ENCODE results near the gene UGGT2.

UGGT2 gene

GRCh38 chr13:96033220-96034015, 19.8 kb downstream of the UGGT2 start:
- Mint-ChIP-seq H3K27me3 (ENCODE audit: low read depth) (no peaks in the 10 kb centered on the region), H3K4me3 (no peak overlapping the region), H3K9me3 (no peaks in the 10 kb centered on the region), H3K27ac (no peak overlapping the region), H3K36me3 (ENCODE audit: low read depth) (no peaks in the 10 kb centered on the region), H3K4me1 (ENCODE audit: low read depth) (no peaks in the 10 kb centered on the region)
- no peak for DNase-seq (ENCODE audit: low spot score)

GRCh38 chr13:96032717-96033116, 20.5 kb downstream of the UGGT2 start:
- Mint-ChIP-seq H3K27me3 (ENCODE audit: low read depth) (no peaks in the 10 kb centered on the region), H3K9me3 (no peaks in the 10 kb centered on the region), H3K4me1 (ENCODE audit: low read depth) (no peaks in the 10 kb centered on the region), H3K4me3 (no peak overlapping the region), H3K27ac (no peak overlapping the region), H3K36me3 (ENCODE audit: low read depth) (no peaks in the 10 kb centered on the region)
- DNase-seq (ENCODE audit: low spot score), result no peak

- H3K27me3 Mint-ChIP-seq (ENCODE audit: low read depth), result no peaks in the 10 kb centered on the region
- no peaks in the 10 kb centered on the region for H3K9me3 Mint-ChIP-seq
- H3K36me3 Mint-ChIP-seq (ENCODE audit: low read depth), result no peaks in the 10 kb centered on the region
- H3K27ac Mint-ChIP-seq, result no peak overlapping the region
- H3K4me3 Mint-ChIP-seq, result no peak overlapping the region
- no peaks in the 10 kb centered on the region for H3K4me1 Mint-ChIP-seq (ENCODE audit: low read depth)
- DNase-seq (ENCODE audit: low spot score), result no peak
These were observed 24.2 kb downstream of the UGGT2 start for GRCh38 chr13:96029002-96029401.

- Mint-ChIP-seq H3K27me3 (ENCODE audit: low read depth) (no peaks in the 10 kb centered on the region), H3K4me3 (no peak overlapping the region), H3K4me1 (ENCODE audit: low read depth) (no peaks in the 10 kb centered on the region), H3K27ac (no peak overlapping the region), H3K36me3 (ENCODE audit: low read depth) (no peaks in the 10 kb centered on the region), H3K9me3 (no peaks in the 10 kb centered on the region)
- DNase-seq (ENCODE audit: low spot score), result no peak
These were observed 25.7 kb downstream of the UGGT2 start for GRCh38 chr13:96027496-96027895.

DNA sequence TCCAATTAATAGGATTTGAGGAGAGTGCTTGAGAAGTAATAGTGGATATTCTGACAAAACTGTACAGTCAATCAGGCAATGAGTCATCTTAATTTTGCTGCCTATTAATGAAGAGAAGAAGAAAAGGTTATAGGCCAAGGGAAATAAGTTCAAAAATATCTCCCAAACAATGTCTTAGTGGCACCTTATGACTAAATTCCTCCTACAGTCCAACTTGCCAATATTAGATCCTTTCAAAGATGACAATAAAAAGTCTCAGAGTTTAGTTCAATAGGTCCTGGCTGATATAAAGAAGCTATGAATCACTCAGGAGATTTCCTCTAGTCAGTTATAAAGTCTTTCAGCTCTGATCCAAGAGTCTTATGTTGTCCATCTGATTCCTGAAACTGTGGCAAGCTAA, 27.9 kb downstream of the UGGT2 start:
- no peak for DNase-seq (ENCODE audit: low spot score)
- no peaks in the 10 kb centered on the region for H3K9me3 Mint-ChIP-seq
- H3K4me3 Mint-ChIP-seq, result no peak overlapping the region
- H3K27me3 Mint-ChIP-seq (ENCODE audit: low read depth), result no peaks in the 10 kb centered on the region
- no peak overlapping the region for H3K27ac Mint-ChIP-seq
- no peaks in the 10 kb centered on the region for H3K4me1 Mint-ChIP-seq (ENCODE audit: low read depth)
- no peaks in the 10 kb centered on the region for H3K36me3 Mint-ChIP-seq (ENCODE audit: low read depth)

DNA sequence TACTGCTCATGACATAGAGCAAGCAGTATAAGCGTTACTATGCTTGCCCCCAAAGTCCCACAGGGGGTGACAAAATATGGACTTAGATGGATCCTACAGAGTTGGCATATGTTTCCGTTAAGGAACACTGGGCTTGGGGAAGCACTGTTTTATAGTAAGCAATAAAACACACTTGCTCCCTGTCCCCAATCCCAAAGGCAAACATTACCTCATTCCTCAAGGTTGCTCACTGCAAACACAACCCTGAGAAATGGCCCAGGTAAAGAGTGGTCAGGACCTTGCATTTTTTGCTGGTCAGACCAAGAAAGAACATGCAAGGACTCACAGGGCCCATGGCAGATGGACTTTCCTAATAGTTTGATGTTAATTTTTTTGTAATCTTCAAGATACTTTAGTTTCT, 32.3 kb downstream of the UGGT2 start:
- Mint-ChIP-seq H3K4me3 (no peak overlapping the region), H3K9me3 (no peaks in the 10 kb centered on the region), H3K4me1 (ENCODE audit: low read depth) (no peaks in the 10 kb centered on the region), H3K27ac (no peak overlapping the region), H3K27me3 (ENCODE audit: low read depth) (no peaks in the 10 kb centered on the region), H3K36me3 (ENCODE audit: low read depth) (no peaks in the 10 kb centered on the region)
- no peak for DNase-seq (ENCODE audit: low spot score)

DNA sequence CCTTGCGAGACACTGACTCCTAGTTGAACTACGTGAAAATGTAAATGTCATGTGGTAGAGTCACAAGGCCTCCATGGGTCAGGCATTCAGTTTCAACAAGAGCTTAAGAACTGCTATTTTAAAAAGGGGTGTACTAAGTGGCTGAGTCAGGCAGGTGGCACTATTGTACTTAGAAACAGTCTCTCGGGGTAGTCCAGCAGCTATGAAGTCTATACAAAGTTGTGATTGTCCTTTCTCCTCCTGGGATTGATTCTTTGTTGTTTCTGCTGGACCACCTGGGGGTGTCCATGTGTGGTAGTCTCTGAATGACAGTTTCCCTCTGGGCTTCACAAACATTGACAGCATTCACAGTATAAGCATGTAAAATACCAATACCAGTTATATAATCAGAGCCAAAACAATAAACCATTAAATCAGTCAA, 33.0 kb downstream of the UGGT2 start:
- no peaks in the 10 kb centered on the region for H3K27me3 Mint-ChIP-seq (ENCODE audit: low read depth)
- DNase-seq (ENCODE audit: low spot score), result no peak
- no peaks in the 10 kb centered on the region for H3K4me1 Mint-ChIP-seq (ENCODE audit: low read depth)
- no peaks in the 10 kb centered on the region for H3K9me3 Mint-ChIP-seq
- no peak overlapping the region for H3K4me3 Mint-ChIP-seq
- no peaks in the 10 kb centered on the region for H3K36me3 Mint-ChIP-seq (ENCODE audit: low read depth)
- H3K27ac Mint-ChIP-seq, result no peak overlapping the region

DNA sequence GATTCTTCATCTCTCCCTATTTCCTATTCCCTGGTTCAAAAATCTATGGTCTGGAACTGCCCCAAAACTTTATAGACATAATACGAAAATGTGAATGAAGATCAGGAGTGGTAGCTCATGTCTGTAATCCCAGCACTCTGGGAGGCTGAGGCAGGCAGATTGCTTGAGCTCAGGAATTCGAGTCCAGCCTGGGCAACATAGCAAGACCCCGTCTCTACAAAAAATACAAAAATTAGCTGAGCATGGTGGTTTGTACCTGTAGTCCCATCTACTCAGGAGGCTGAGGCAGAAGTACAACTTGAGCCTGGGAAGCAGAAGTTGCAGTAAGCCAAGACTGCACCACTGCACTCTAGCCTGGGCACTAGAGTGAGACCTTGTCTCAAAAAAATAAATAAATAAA, 35.1 kb downstream of the UGGT2 start:
- Mint-ChIP-seq H3K36me3 (ENCODE audit: low read depth) (no peaks in the 10 kb centered on the region), H3K27ac (no peak overlapping the region), H3K27me3 (ENCODE audit: low read depth) (no peaks in the 10 kb centered on the region), H3K9me3 (no peaks in the 10 kb centered on the region), H3K4me3 (no peak overlapping the region), H3K4me1 (ENCODE audit: low read depth) (no peaks in the 10 kb centered on the region)
- no peak for DNase-seq (ENCODE audit: low spot score)

GRCh38 chr13:96011291-96011872, 41.8 kb downstream of the UGGT2 start:
- no peaks in the 10 kb centered on the region for H3K9me3 Mint-ChIP-seq
- H3K27me3 Mint-ChIP-seq (ENCODE audit: low read depth), result no peaks in the 10 kb centered on the region
- H3K27ac Mint-ChIP-seq, result no peak overlapping the region
- H3K4me1 Mint-ChIP-seq (ENCODE audit: low read depth), result no peaks in the 10 kb centered on the region
- H3K36me3 Mint-ChIP-seq (ENCODE audit: low read depth), result no peaks in the 10 kb centered on the region
- no peak for DNase-seq (ENCODE audit: low spot score)
- no peak overlapping the region for H3K4me3 Mint-ChIP-seq

GRCh38 chr13:96003304-96003703, 49.9 kb downstream of the UGGT2 start:
- H3K27ac Mint-ChIP-seq, result no peak overlapping the region
- DNase-seq (ENCODE audit: low spot score), result no peak
- no peaks in the 10 kb centered on the region for H3K9me3 Mint-ChIP-seq
- H3K4me3 Mint-ChIP-seq, result no peak overlapping the region
- H3K36me3 Mint-ChIP-seq (ENCODE audit: low read depth), result no peaks in the 10 kb centered on the region
- H3K27me3 Mint-ChIP-seq (ENCODE audit: low read depth), result no peaks in the 10 kb centered on the region
- no peaks in the 10 kb centered on the region for H3K4me1 Mint-ChIP-seq (ENCODE audit: low read depth)

DNA sequence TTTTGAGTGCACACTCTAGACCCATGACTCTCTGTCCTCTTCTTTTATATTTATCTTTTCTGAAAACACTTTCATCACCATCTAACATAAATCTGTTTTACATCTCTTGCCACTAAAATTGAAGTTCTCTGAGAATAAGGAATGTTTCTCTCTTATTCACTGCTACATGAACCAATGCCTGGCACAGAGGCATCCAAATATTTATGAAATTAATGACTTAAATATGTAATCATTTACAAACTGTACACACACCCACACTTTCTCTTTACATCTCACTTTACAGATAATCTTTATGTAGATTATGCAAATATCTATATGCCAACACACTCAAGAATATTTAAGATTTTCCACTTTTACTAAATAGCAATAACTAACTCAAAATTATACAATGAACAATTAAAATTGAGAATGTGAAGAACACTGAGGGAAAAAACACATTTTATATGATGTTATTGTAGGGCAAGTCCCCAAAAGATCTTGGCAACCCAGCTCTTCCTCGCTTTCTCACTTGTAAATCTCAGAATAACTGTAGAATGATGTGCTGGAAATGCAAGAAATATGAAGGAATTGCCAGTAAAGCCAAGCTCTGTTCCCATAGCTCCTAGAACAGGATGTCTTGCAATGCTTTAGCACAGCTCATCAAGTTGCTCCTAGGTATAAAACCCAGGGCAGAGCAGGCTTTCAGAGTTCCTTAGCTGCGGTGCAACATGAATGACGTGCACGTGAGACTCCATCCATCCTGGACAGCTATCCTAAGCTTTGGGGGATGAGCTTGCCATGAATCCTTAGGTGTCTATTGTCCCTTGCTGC, 50.7 kb downstream of the UGGT2 start:
- Mint-ChIP-seq H3K4me3 (no peak overlapping the region), H3K27me3 (ENCODE audit: low read depth) (no peaks in the 10 kb centered on the region), H3K9me3 (no peaks in the 10 kb centered on the region), H3K36me3 (ENCODE audit: low read depth) (no peaks in the 10 kb centered on the region), H3K27ac (no peak overlapping the region), H3K4me1 (ENCODE audit: low read depth) (no peaks in the 10 kb centered on the region)
- no peak for DNase-seq (ENCODE audit: low spot score)

DNA sequence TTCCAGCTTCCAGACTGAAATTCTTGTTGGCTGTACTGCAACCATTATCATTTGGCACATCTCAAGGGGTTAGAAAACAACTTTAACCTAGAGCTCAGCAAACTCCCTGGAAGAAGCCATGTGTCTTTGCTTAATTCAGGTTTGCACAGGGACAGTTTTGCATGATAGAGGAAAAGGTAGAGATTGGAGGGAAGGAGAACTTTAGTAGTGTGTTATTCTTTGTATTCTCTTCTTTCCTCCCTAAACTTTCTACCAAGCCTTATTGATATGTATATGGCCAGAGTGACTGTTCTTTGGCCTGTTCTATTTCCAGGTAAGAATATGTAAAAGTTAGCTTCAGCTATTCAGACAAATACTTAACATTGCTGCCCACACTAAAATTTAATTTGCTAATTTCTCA, 53.1 kb downstream of the UGGT2 start:
- H3K36me3 Mint-ChIP-seq (ENCODE audit: low read depth), result no peaks in the 10 kb centered on the region
- H3K27ac Mint-ChIP-seq, result no peak overlapping the region
- no peaks in the 10 kb centered on the region for H3K9me3 Mint-ChIP-seq
- no peak for DNase-seq (ENCODE audit: low spot score)
- H3K27me3 Mint-ChIP-seq (ENCODE audit: low read depth), result no peaks in the 10 kb centered on the region
- H3K4me3 Mint-ChIP-seq, result no peak overlapping the region
- H3K4me1 Mint-ChIP-seq (ENCODE audit: low read depth), result no peaks in the 10 kb centered on the region

DNA sequence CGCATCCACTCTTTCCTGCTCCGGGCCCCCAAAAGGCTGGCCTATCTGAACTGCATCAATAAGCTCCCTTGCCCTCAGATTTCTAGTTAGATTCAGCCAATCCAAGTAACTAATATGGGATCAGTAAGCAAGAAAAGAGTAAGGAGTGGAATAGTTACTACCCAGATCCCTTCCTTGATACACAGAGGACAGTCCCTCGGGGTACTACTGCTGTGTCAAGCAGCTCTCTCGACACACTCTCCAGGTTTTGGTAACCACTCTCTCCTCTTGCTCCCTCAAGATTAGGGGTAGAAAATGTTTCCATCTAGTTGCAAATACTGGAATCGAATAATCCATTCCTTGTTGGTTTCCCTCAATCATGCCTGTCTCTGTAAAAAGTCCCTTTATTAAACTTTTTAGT, 65.4 kb downstream of the UGGT2 start:
- no peak overlapping the region for H3K4me3 Mint-ChIP-seq
- no peak overlapping the region for H3K27ac Mint-ChIP-seq
- H3K36me3 Mint-ChIP-seq (ENCODE audit: low read depth), result no peaks in the 10 kb centered on the region
- no peaks in the 10 kb centered on the region for H3K9me3 Mint-ChIP-seq
- DNase-seq (ENCODE audit: low spot score), result no peak
- H3K4me1 Mint-ChIP-seq (ENCODE audit: low read depth), result no peaks in the 10 kb centered on the region
- no peaks in the 10 kb centered on the region for H3K27me3 Mint-ChIP-seq (ENCODE audit: low read depth)

DNA sequence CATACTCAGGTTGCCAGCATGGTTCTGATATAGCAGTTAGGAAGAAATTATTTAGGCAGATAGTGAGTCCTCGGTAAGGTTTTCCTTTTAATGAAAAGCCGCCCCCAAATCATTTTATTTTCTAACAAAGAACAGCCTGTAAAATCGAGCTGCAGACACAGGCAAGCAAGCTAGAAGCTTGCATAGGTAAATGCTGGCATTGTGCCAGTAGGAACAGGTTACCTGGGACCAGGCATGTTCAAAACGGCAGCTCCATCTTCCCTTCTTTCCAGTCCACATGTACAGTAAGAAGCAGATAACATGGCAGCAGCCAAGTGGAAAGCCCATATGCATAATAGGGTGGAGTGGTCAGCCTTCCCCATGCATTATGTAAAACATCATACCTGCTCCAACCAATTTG, 71.1 kb downstream of the UGGT2 start:
- DNase-seq (ENCODE audit: low spot score), result no peak
- Mint-ChIP-seq H3K27ac (no peak overlapping the region), H3K4me1 (ENCODE audit: low read depth) (no peaks in the 10 kb centered on the region), H3K36me3 (ENCODE audit: low read depth) (no peaks in the 10 kb centered on the region), H3K9me3 (no peaks in the 10 kb centered on the region), H3K27me3 (ENCODE audit: low read depth) (no peaks in the 10 kb centered on the region), H3K4me3 (no peak overlapping the region)
